HepG2 (cell line): ENCODE results near the gene HSD17B8. TPM values are rescaled to one million over a fixed set of nuclear protein-coding genes. Genes with fewer than 3 reads are reported as not detected.

Source experiments
- ATAC-seq: fragments of 200-7000 bp; cut with Tn5 transposase; 3 replicates; pipeline ENCODE4 v1.9.1; 2020; ENCODE audit warnings: mild to moderate bottlenecking, moderate library complexity
- BruUV-seq: library from RNA; stranded (reverse); fragments of 400-500 nt; replicated peaks from 2 replicates; lab custom pipeline; 2021; lab: Mats Ljungman, UMichigan
- CTCF ChIA-PET: fragments of 300-600 bp; formaldehyde crosslinking; extraction: SDS; loops from one replicate; lab custom pipeline; 2021; ENCODE audit warnings: low total read pairs, inconsistent platforms, low intra/inter-chr PET ratio; lab: Yijun Ruan, JAX
- POLR2A ChIA-PET: fragments of 350-600 bp; sonication (Branson Sonifier 250); formaldehyde crosslinking; loops from one replicate; lab custom pipeline; 2020; ENCODE audit warnings: antibody characterized with exemption, inconsistent platforms; lab: Yijun Ruan, JAX
- DNase-seq: peaks from one replicate; pipeline ENCODE4 v3.0.0-alpha.2; 2015; ENCODE audit warnings: low spot score
- FAIRE-seq: peaks from 3 replicates; lab custom pipeline; 2011; peaks lifted over from hg19 to GRCh38; lab: Jason Lieb, UNC
- H2AFZ ChIP-seq: one replicate; pipeline ENCODE4 v1.6.1; 2011; ENCODE audit warnings: low read length, inconsistent platforms
- H3K27ac ChIP-seq: fragments of 300-600 bp; 3 replicates; pipeline ENCODE4 v1.8.0; 2011; ENCODE audit warnings: mixed run types, mild to moderate bottlenecking, mixed read lengths, low read length, inconsistent platforms; ENCODE audit not compliant: insufficient read depth; ENCODE audit errors: extremely low read length
- H3K27me3 ChIP-seq, 2 experiments: fragments of 200-600 bp in 1 of 2; 2 replicates in 1 of 2; 3 replicates in 1 of 2; pipeline versions ENCODE4 v1.6.0 to v1.8.0; 2011; ENCODE audit warnings: low read length in 2 of 2, mild to moderate bottlenecking in 2 of 2, moderate library complexity in 2 of 2, inconsistent platforms in 1 of 2; ENCODE audit not compliant: insufficient read depth in 2 of 2, control insufficient read depth in 1 of 2
- H3K36me3 ChIP-seq, 2 experiments: fragments of 200-600 bp in 1 of 2; replicated peaks in 1 of 2; 2 replicates in 1 of 2; 3 replicates in 1 of 2; pipeline versions ENCODE4 v1.5.1 to v1.8.0; 2011; ENCODE audit warnings: low read length in 2 of 2, inconsistent platforms in 1 of 2; ENCODE audit not compliant: insufficient read depth in 2 of 2, control insufficient read depth in 1 of 2
- H3K4me1 ChIP-seq: 2 replicates; pipeline ENCODE4 v1.5.1; 2012; ENCODE audit warnings: low read length, inconsistent platforms; ENCODE audit not compliant: insufficient read depth
- H3K4me2 ChIP-seq: 2 replicates; pipeline ENCODE4 v1.6.0; 2011; ENCODE audit warnings: low read depth, low read length, inconsistent platforms
- H3K4me3 ChIP-seq, 3 experiments: fragments of 200-600 bp in 1 of 3; sonication (generic), shearing (Covaris generic) in 1 of 3; replicated peaks in 1 of 3; 2 replicates each; pipeline ENCODE4 v1.5.1; 2011 to 2016; ENCODE audit warnings: low read length in 3 of 3, inconsistent platforms in 2 of 3, low read depth in 2 of 3, mild to moderate bottlenecking in 2 of 3, control low read depth in 1 of 3, mixed read lengths in 1 of 3; ENCODE audit not compliant: insufficient read depth in 1 of 3
- H3K79me2 ChIP-seq: one replicate; pipeline ENCODE4 v1.6.1; 2011; ENCODE audit warnings: low read length, inconsistent platforms; ENCODE audit not compliant: insufficient read depth
- H3K9ac ChIP-seq: 2 replicates; pipeline ENCODE4 v1.6.0; 2011; ENCODE audit warnings: mild to moderate bottlenecking, low read depth, low read length, inconsistent platforms; ENCODE audit not compliant: insufficient read depth
- H3K9me3 ChIP-seq: 2 replicates; pipeline ENCODE4 v1.5.1; 2012; ENCODE audit warnings: mild to moderate bottlenecking, low read length
- H4K20me1 ChIP-seq: 2 replicates; pipeline ENCODE4 v1.6.0; 2011; ENCODE audit warnings: inconsistent platforms, mild to moderate bottlenecking, low read length, moderate library complexity; ENCODE audit not compliant: insufficient read depth
- KDM2A ChIP-seq: sonication (generic); formaldehyde crosslinking; IDR thresholded peaks from 2 replicates; pipeline ENCODE4 v1.4.0; 2020; ENCODE audit warnings: low read depth, missing genetic modification reagents, borderline replicate concordance
- PATZ1 ChIP-seq: sonication (generic); formaldehyde crosslinking; IDR thresholded peaks from 2 replicates; pipeline ENCODE4 v1.4.0; 2020; ENCODE audit warnings: missing genetic modification reagents
- WGBS: methylation state at CpG from one replicate; pipeline ENCODE4 v1.1.6; 2017; ENCODE audit warnings: low lambda C conversion rate; 5-methylcytosine and 5-hydroxymethylcytosine counted together
- in situ Hi-C: cut with HindIII; loops from 2 replicates; pipeline ENCODE4 v1.10.0; 2017; ENCODE audit warnings: low pct_unique_long_range_greater_than_20kb; ENCODE audit not compliant: extremely low pct_ligation_motif_present
- intact Hi-C: fragments of 100-400 bp; cut with micrococcal nuclease; formaldehyde crosslinking; loops from one replicate; pipeline ENCODE4 v1.10.0; 2022; ENCODE audit not compliant: unreplicated experiment
- polyA plus RNA-seq, 8 experiments: library from polyadenylated mRNA; depleted of rRNA in 3 of 8; stranded (reverse) in 7 of 8; unstranded in 1 of 8; fragments of >200 nt; fragmentation: Illumina TruSeq in 4 of 8; extraction: Trizol in 4 of 8; gene quantifications; 2 replicates each; pipeline versions ENCODE4 v1.2.1 to v1.2.3, GENCODE V29; 2011 to 2016; ENCODE audit warnings: low read depth in 4 of 8, missing spikeins in 1 of 8, mixed read lengths in 1 of 8; ENCODE audit not compliant: insufficient read depth in 1 of 8
- total RNA-seq, 5 experiments: library from RNA; depleted of rRNA; stranded (reverse); fragments of >200 nt; fragmentation: Illumina TruSeq; extraction: Trizol; gene quantifications; 2 replicates each; pipeline ENCODE4 v1.2.3, GENCODE V29; 2016; ENCODE audit warnings: low read depth in 1 of 5

Gene HSD17B8
- total and polyA plus RNA-seq, 2 of the 13 experiments (the other 11 are each of a cell fraction or from before 2014, with no cell fraction given) = 12.6 to 20.1 TPM

GRCh38 chr6:33171880-33172687 is 32.4 kb upstream of the HSD17B8 start:
- H3K9ac ChIP-seq = no peak overlapping the region
- no peak for TF ChIP-seq KDM2A (CRISPR knock-in tag)
- TF ChIP-seq PATZ1 (CRISPR knock-in tag) = 0 out of 2 replicates have a peak, but pooled peaks have one; percentile 16
- peaks cover 2 to 40% of the 10 kb centered on the region in 2 experiments; a peak in 4 of 5 replicates for H3K27me3 ChIP-seq
- ChIA-PET CTCF (interaction anchor here (1.1 to 2.8 kb wide), 5 partner anchors 11 to 157 kb away, joined by 9 to 14 read pairs (median 11); no protein-coding TSS in a partner anchor), POLR2A (interaction anchor here (0.8 to 1.4 kb wide), 2 partner anchors 27 to 200 kb away, joined by 3 to 4 read pairs; no protein-coding TSS in a partner anchor)
- H3K36me3 ChIP-seq = no peaks in the 10 kb centered on the region
- FAIRE-seq (no peak), ATAC-seq (no peak; the same call in 2 of the 3 replicates), DNase-seq (no peak)
- 16% methylated on average over 8 of the region's 8 CpGs for WGBS
- no peaks in the 10 kb centered on the region for H4K20me1 ChIP-seq
- peaks cover 22% of the 10 kb centered on the region for H3K4me1 ChIP-seq
- H3K9me3 ChIP-seq = no peaks in the 10 kb centered on the region
- BruUV-seq = no TSS peak
- peak overlapping the region in 1 of 3 experiments; percentile 5; a peak in 1 of 6 replicates for H3K4me3 ChIP-seq
- no peaks in the 10 kb centered on the region for H3K79me2 ChIP-seq
- no peak overlapping the region for H2AFZ ChIP-seq
- in situ Hi-C loops (no loop called here), intact Hi-C loops (loop anchor here (1.0 to 2.0 kb wide), 3 partner anchors 54 to 158 kb away; no protein-coding TSS in a partner anchor)
- no peak overlapping the region for H3K27ac ChIP-seq
- H3K4me2 ChIP-seq = peak overlapping the region; percentile 39
